Measurements from ENCODE around the gene SLCO3A1.

The SLCO3A1 gene

GRCh38 chr15:91879158-91879557 is 25.6 kb downstream of the SLCO3A1 start:
- no peak for DNase-seq (ENCODE audit: low read depth)
- H3K4me3 ChIP-seq (ENCODE audit: low read depth, low read length) = no peak overlapping the region
- no peak for TF ChIP-seq CTCF (IDR thresholded peaks at IDR 0.05; ENCODE audit: low read depth, low read length, missing control alignments)

- H3K4me3 ChIP-seq (ENCODE audit: low read depth, low read length) = no peak overlapping the region
- DNase-seq (ENCODE audit: low read depth) = no peak
- TF ChIP-seq CTCF (IDR thresholded peaks at IDR 0.05; ENCODE audit: low read depth, low read length, missing control alignments) = no peak
These were observed 26.9 kb downstream of the SLCO3A1 start for GRCh38 chr15:91880373-91880772.

- no peak for TF ChIP-seq CTCF (IDR thresholded peaks at IDR 0.05; ENCODE audit: low read depth, low read length, missing control alignments)
- H3K4me3 ChIP-seq (ENCODE audit: low read depth, low read length) = no peak overlapping the region
- DNase-seq (ENCODE audit: low read depth) = no peak
These were observed 28.2 kb downstream of the SLCO3A1 start for GRCh38 chr15:91881569-91882297.

GRCh38 chr15:91882858-91883586 is 29.5 kb downstream of the SLCO3A1 start:
- H3K4me3 ChIP-seq (ENCODE audit: low read depth, low read length) = no peak overlapping the region
- no peak for DNase-seq (ENCODE audit: low read depth)
- no peak for TF ChIP-seq CTCF (IDR thresholded peaks at IDR 0.05; ENCODE audit: low read depth, low read length, missing control alignments)

GRCh38 chr15:91884606-91885005 is 31.1 kb downstream of the SLCO3A1 start:
- TF ChIP-seq CTCF (IDR thresholded peaks at IDR 0.05; ENCODE audit: low read depth, low read length, missing control alignments) = no peak
- H3K4me3 ChIP-seq (ENCODE audit: low read depth, low read length) = no peak overlapping the region
- DNase-seq (ENCODE audit: low read depth) = no peak

GRCh38 chr15:91885054-91885453 is 31.5 kb downstream of the SLCO3A1 start:
- TF ChIP-seq CTCF (IDR thresholded peaks at IDR 0.05; ENCODE audit: low read depth, low read length, missing control alignments) = no peak
- no peak overlapping the region for H3K4me3 ChIP-seq (ENCODE audit: low read depth, low read length)
- DNase-seq (ENCODE audit: low read depth) = no peak
